Right lobe of liver (tissue), 4 donors: ENCODE results near the gene ASF1B.

ENCODE experiments used
- CTCF ChIP-seq, 4 donors: fragments of 200-600 bp in 3 of 4; fragments of 450-650 bp in 1 of 4; IDR thresholded peaks; one replicate each; pipeline versions ENCODE4 v1.5.1 to v1.8.0; 2016 to 2022; ENCODE audit warnings: antibody characterized with exemption in 4 of 4, mild to moderate bottlenecking in 2 of 4
- POLR2A ChIP-seq: fragments of 450-650 bp; IDR thresholded peaks from one replicate; pipeline ENCODE4 v1.6.1; 2017; ENCODE audit warnings: antibody characterized with exemption, mild to moderate bottlenecking
- donor health status: DM: no; HTN: no; CAD: no.
- donor health status: DM: no; HTN: no; CAD: no.
- donor health status: DM: no; HTN: yes; CAD: no.

- no peak for TF ChIP-seq CTCF (IDR thresholded peaks at IDR 0.05)
- TF ChIP-seq POLR2A, result no peak
These were observed 18.7 kb downstream of the ASF1B start, which contains the start of gene PRKACA for GRCh38 chr19:14117668-14118164.
